Lower leg skin (tissue), 4 donors: ENCODE results near the gene SLC6A17. TPM values are rescaled to one million over a fixed set of nuclear protein-coding genes. Genes with fewer than 3 reads are reported as not detected.

ENCODE experiments used
- DNase-seq, 2 donors: peaks; one replicate each; pipeline ENCODE4 v3.0.0-alpha.2; 2019; ENCODE audit warnings: low spot score in 2 of 2
- H3K4me3 ChIP-seq: fragments of 200-600 bp; sonication (generic); 2 replicates; pipeline ENCODE4 v1.5.1; 2017; ENCODE audit warnings: mild to moderate bottlenecking, low read depth; ENCODE audit not compliant: poor library complexity, severe bottlenecking
- CTCF ChIP-seq, 3 donors: fragments of 450-650 bp; IDR thresholded peaks; one replicate each; pipeline ENCODE4 v1.5.1; 2016; ENCODE audit warnings: antibody characterized with exemption in 3 of 3, mild to moderate bottlenecking in 3 of 3, moderate library complexity in 2 of 3
- POLR2A ChIP-seq, 2 donors: fragments of 450-650 bp; IDR thresholded peaks; one replicate each; pipeline ENCODE4 v1.6.1; 2016 to 2017; ENCODE audit warnings: antibody characterized with exemption in 2 of 2, mild to moderate bottlenecking in 1 of 2, moderate library complexity in 1 of 2
- WGBS, 2 donors: methylation state at CpG; one replicate each; pipeline ENCODE4 v1.1.5; 2018; 5-methylcytosine and 5-hydroxymethylcytosine counted together
- intact Hi-C: fragments of 100-400 bp; cut with DNase I; formaldehyde crosslinking; loops from one replicate; pipeline ENCODE4 v1.15.0; 2023; ENCODE audit warnings: low total_unique reads
- total RNA-seq, 4 donors: library from RNA; depleted of rRNA; stranded (reverse); fragments of >200 nt; gene quantifications; one replicate each; pipeline ENCODE4 v1.1.0, GENCODE V29; 2016

The SLC6A17 gene
- total RNA-seq, 4 donors from 2014 or later: 4.5 to 6.9 (median 5.8) TPM

GRCh38 chr1:110250749-110251148 lies 100.5 kb downstream of the SLC6A17 start:
- 73 to 100% methylated on average over 2 of the region's 2 CpGs for whole genome bisulfite sequencing, 2 donors
- TF ChIP-seq CTCF (IDR thresholded peaks at IDR 0.05): no peak
- TF ChIP-seq POLR2A (IDR thresholded peaks at IDR 0.05): no peak
- peak in 1 of 2 donors; percentile 60 for DNase-seq
- no peak overlapping the region for H3K4me3 ChIP-seq
- intact Hi-C loops: no loop called here

Other genes starting within 250 kb of the SLC6A17 start
- 10 to 100 TPM in 3 of 4 donors, 1 to 10 TPM in 1; 9.7 to 41.9 (median 22.0) TPM for gene CSF1, start 239.6 kb upstream of the SLC6A17 start, total RNA-seq
- 10 to 100 TPM; 42.3 to 54.4 (median 47.8) TPM for gene AHCYL1, start 165.7 kb upstream of the SLC6A17 start, total RNA-seq
- 10 to 100 TPM; 45.0 to 64.1 (median 50.9) TPM for gene STRIP1, start 115.9 kb upstream of the SLC6A17 start, total RNA-seq
- under 1 TPM in 1 of 4 donors, not detected in 3; 0.52 TPM for gene ALX3, start 79.8 kb upstream of the SLC6A17 start, total RNA-seq
- 1 to 10 TPM in 1 of 4 donors, not detected in 3; 3.0 TPM for gene UBL4B, start 38.1 kb upstream of the SLC6A17 start, total RNA-seq
- 1 to 10 TPM; 4.8 to 9.4 (median 7.7) TPM for gene KCNC4, start 59.8 kb downstream of the SLC6A17 start, total RNA-seq
- gene RBM15, start 188.9 kb downstream of the SLC6A17 start, total RNA-seq: 10 to 100 TPM; 18.3 to 37.1 (median 21.1) TPM
- gene SLC16A4, start 240.5 kb downstream of the SLC6A17 start, total RNA-seq: 1 to 10 TPM in 2 of 4 donors, under 1 TPM in 2; 0.21 to 1.6 (median 0.89) TPM